SJCRH30 (cell line): ENCODE measurements around the gene DNAH8. TPM values are rescaled to one million over a fixed set of nuclear protein-coding genes. Genes with fewer than 3 reads are reported as not detected.
"Not testable (repeated sequence)": the region's sequence is repeated elsewhere in the genome, so short reads cannot be mapped to it uniquely, and the experiment has no call there.

ENCODE experiments used
- DNase-seq, 2 experiments: peaks; one replicate each; pipeline ENCODE4 v3.0.0-alpha.2; 2015 to 2020
- H3K27ac ChIP-seq: fragments of 250-450 bp; sonication (Bioruptor Pico); 2 replicates; pipeline ENCODE4 v1.5.1; 2020; ENCODE audit warnings: mild to moderate bottlenecking, moderate library complexity
- H3K27me3 ChIP-seq: fragments of 250-450 bp; sonication (Bioruptor Pico); 2 replicates; pipeline ENCODE4 v1.5.1; 2020; ENCODE audit warnings: mild to moderate bottlenecking, moderate library complexity
- H3K36me3 ChIP-seq: fragments of 250-450 bp; sonication (Bioruptor Pico); 2 replicates; pipeline ENCODE4 v1.5.1; 2020; ENCODE audit warnings: mild to moderate bottlenecking, moderate library complexity
- H3K4me1 ChIP-seq: fragments of 250-450 bp; sonication (Bioruptor Pico); 2 replicates; pipeline ENCODE4 v1.5.1; 2020; ENCODE audit warnings: mild to moderate bottlenecking, moderate library complexity
- H3K4me3 ChIP-seq: fragments of 250-450 bp; sonication (Bioruptor Pico); 2 replicates; pipeline ENCODE4 v1.5.1; 2020; ENCODE audit warnings: mild to moderate bottlenecking, moderate library complexity
- H3K9me3 ChIP-seq: fragments of 250-450 bp; sonication (Bioruptor Pico); replicated peaks from 2 replicates; pipeline ENCODE4 v1.5.1; 2020; ENCODE audit warnings: mild to moderate bottlenecking, moderate library complexity
- total RNA-seq: library from RNA; depleted of rRNA; stranded (reverse); fragments of >200 nt; shearing (Covaris generic); gene quantifications from 2 replicates; pipeline ENCODE4 v1.2.3, GENCODE V29; 2014

DNAH8 gene
- total RNA-seq, 1 experiment from 2014 or later = under 0.01 TPM

DNA sequence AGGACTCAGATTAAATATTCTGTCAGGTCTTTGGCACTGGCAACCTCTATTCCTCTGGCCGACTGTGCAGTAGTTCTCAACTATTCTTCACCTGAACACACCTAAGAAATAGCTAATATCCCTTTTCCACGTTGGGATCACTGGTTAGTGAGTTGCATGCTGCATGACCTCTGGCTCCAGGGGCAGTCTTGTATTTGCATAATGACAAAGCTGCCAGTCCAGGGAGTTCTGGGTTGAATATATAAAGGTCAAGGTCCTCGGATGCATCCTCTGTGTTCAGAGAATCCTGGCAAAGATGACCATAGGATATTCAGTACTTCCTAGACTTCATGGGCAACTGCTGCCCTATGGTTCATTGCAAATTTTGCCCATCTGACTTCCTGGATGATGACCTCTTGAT is 131.2 kb downstream of the DNAH8 start:
- no peaks in the 10 kb centered on the region for H3K36me3 ChIP-seq
- DNase-seq = no peak
- H3K9me3 ChIP-seq = no peaks in the 10 kb centered on the region
- no peak overlapping the region for H3K27ac ChIP-seq
- H3K4me3 ChIP-seq = no peak overlapping the region
- H3K27me3 ChIP-seq = peaks cover 23% of the 10 kb centered on the region; the same call in 1 of the 2 replicates
- H3K4me1 ChIP-seq = no peaks in the 10 kb centered on the region

DNA sequence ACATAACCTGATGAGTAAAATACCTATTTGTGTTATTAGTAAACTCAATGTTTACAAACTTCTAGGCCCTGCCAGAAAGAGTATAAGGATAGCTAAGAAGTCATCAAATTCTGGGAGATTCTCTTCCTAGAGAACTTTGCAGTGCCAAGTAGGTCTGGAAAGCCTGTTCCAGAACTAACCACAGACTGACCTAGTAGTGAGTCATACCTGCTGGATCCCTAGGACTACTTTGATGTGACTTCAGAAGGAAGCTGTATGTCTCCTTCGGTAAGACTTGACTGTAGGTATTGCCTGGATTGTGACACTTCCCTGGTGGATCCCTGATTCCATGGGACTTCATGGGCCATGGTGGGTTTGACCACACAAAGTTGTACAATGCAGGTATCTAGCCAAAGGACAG is 131.7 kb downstream of the DNAH8 start:
- H3K4me3 ChIP-seq = no peak overlapping the region
- H3K4me1 ChIP-seq = no peaks in the 10 kb centered on the region
- peaks cover 23% of the 10 kb centered on the region; the same call in 1 of the 2 replicates for H3K27me3 ChIP-seq
- no peaks in the 10 kb centered on the region for H3K9me3 ChIP-seq
- no peaks in the 10 kb centered on the region for H3K36me3 ChIP-seq
- H3K27ac ChIP-seq = no peak overlapping the region
- DNase-seq = no peak

DNA sequence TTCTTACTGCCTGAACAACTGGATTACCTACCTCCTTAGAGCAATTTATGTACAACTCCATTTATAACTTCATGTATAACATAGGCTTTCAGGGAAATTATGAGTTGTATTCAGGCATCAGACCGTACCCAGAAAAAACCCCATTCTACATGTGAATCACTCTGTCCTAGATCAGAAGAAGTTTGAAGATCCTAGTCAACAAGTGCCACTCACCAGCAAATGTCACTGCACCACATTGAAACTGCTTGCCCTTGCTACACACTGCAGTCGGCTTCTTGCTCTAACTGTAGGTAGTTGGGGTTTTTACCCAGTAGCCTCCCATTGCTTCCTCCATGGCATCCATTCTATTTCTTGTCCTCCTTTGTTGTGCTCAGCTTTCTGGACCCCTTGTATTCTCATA is 132.4 kb downstream of the DNAH8 start:
- no peaks in the 10 kb centered on the region for H3K9me3 ChIP-seq
- H3K4me3 ChIP-seq = no peak overlapping the region
- H3K27ac ChIP-seq = no peak overlapping the region
- H3K36me3 ChIP-seq = no peaks in the 10 kb centered on the region
- no peaks in the 10 kb centered on the region for H3K4me1 ChIP-seq
- DNase-seq = no peak
- H3K27me3 ChIP-seq = peaks cover 20% of the 10 kb centered on the region; the same call in 1 of the 2 replicates

DNA sequence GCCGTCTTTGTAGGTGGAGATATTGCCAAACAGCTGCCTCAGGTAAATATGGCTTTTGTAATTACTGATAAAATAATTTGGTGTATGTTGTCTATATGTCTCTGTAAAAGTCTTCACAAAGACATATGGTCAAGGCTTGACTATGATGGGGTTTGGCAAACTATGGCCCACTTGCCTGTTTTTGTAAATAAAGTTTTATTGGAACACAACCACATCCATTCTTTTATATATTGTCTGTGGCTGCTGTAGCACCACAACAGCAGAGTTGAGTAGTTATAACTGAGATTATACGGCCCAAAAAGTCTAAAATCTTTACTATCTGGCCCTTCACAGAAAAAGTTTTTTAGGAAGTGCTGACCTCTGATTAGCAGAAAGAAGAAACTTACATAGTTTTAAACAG is 133.6 kb downstream of the DNAH8 start:
- H3K27ac ChIP-seq = no peak overlapping the region
- no peak for DNase-seq
- no peaks in the 10 kb centered on the region for H3K9me3 ChIP-seq
- H3K27me3 ChIP-seq = peaks cover 20% of the 10 kb centered on the region; the same call in 1 of the 2 replicates
- no peak overlapping the region for H3K4me3 ChIP-seq
- H3K4me1 ChIP-seq = no peaks in the 10 kb centered on the region
- no peaks in the 10 kb centered on the region for H3K36me3 ChIP-seq

DNA sequence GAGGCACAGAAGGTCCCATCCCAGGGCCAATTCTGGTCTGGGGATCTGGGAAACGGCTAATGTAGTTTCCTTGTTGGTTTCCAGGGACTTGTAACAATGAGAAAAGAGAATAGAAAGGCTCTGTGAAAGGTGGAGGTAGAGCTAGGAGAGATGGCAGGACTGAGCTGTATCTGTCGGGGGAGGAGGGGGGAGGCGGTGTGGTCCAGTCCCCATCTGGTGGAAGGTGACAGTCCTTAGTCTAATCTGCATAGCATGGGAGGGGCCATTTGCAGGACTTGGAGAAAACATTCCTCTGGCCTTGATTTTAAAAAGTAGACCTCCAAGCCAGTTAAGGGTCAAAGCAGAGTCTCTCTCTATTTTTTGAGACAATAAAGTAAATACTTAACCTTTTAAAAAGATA is 137.1 kb downstream of the DNAH8 start:
- H3K36me3 ChIP-seq = no peaks in the 10 kb centered on the region
- no peak overlapping the region for H3K27ac ChIP-seq
- H3K27me3 ChIP-seq = 0 out of 2 replicates have a peak, but pooled peaks cover 10% of the 10 kb centered on the region
- no peaks in the 10 kb centered on the region for H3K4me1 ChIP-seq
- DNase-seq = no peak
- no peaks in the 10 kb centered on the region for H3K9me3 ChIP-seq
- no peak overlapping the region for H3K4me3 ChIP-seq

DNA sequence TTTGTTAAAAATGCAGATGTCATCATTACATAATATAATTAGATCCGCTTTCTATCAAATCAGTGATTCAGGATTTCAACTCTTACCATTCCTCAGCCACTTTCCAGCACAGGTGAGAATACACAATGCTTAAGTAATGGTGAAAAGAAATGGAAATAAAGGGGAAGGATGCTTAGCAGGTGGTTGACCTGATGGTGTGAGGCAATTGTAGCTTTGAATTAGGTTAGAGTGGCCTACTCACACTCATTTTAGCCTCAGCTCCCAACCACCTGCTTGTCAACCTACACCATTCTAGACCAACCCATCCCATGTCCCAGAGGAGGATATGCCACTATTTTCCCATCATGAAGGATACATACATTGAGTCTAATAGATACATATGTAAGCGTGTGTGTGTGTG is 138.1 kb downstream of the DNAH8 start:
- Histone ChIP-seq H3K36me3 (no peaks in the 10 kb centered on the region), H3K4me1 (no peaks in the 10 kb centered on the region), H3K27me3 (0 out of 2 replicates have a peak, but pooled peaks cover 6% of the 10 kb centered on the region), H3K4me3 (no peak overlapping the region), H3K27ac (no peak overlapping the region), H3K9me3 (no peaks in the 10 kb centered on the region)
- DNase-seq = no peak

DNA sequence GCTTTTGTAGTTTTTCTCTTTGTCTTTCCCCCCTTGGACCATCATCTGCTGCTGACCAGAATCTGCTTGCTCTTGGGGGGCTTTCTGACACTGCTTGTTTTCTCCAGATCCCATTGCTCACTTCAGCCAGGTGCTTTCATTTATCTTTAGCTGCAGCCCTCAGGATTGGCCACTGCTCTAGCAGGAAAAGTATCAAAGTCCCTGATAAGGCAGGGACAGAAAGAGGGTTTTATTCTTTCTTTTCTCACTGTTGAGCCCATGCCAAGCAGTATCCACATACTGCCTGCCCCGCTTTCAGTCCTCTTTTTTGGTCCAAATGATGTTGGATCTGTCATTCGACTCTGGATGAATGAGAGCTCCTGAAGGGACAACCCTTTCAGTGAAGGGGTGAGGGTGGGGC is 141.4 kb downstream of the DNAH8 start:
- H3K4me1 ChIP-seq = no peaks in the 10 kb centered on the region
- DNase-seq = no peak
- H3K4me3 ChIP-seq = no peak overlapping the region
- H3K36me3 ChIP-seq = no peaks in the 10 kb centered on the region
- no peaks in the 10 kb centered on the region for H3K9me3 ChIP-seq
- H3K27me3 ChIP-seq = 0 out of 2 replicates have a peak, but pooled peaks cover 3% of the 10 kb centered on the region
- H3K27ac ChIP-seq = no peak overlapping the region

DNA sequence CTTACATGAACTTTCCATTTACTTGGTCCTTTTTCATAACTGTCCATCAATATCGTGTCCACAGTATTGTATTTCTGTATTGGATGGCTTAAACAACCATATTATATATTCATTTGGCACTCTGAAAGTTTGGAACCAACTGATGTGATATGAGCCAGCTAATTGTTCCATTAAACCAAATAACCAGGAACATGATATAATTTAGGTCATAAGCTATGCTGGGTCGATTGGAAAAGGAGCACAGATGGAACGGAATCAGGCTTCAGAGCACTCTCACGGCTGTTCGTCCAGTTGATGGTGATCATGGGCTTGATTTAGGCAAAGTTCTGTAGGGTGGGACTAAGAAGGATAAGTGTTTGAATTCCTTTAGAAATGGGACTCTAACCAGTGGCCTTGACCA is 142.7 kb downstream of the DNAH8 start:
- no peaks in the 10 kb centered on the region for H3K4me1 ChIP-seq
- H3K27me3 ChIP-seq = peaks cover 11% of the 10 kb centered on the region
- DNase-seq = no peak
- H3K9me3 ChIP-seq = no peaks in the 10 kb centered on the region
- H3K4me3 ChIP-seq = no peak overlapping the region
- no peaks in the 10 kb centered on the region for H3K36me3 ChIP-seq
- H3K27ac ChIP-seq = no peak overlapping the region

DNA sequence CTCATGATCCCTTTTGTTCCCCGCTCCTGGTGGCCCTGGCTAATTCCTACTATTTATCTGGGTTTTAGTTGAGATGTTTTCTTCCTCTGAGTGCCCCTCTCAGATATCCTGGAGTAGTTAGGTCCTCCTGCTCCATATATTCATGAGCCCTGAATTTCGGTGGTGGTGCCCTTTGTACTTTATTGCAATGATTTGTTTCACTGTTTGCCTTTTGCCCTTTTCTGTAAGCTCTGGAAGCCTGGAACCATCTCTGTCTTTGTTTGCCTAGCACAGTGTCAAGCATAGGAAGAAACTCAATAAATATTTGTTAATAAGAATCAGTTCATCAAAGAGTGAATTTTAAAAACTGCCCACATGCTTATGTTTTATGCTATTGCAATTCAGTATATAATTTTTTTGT is 144.9 kb downstream of the DNAH8 start:
- H3K27ac ChIP-seq = no peak overlapping the region
- H3K9me3 ChIP-seq = no peaks in the 10 kb centered on the region
- peaks cover 12% of the 10 kb centered on the region for H3K27me3 ChIP-seq
- DNase-seq = no peak
- no peaks in the 10 kb centered on the region for H3K36me3 ChIP-seq
- no peak overlapping the region for H3K4me3 ChIP-seq
- no peaks in the 10 kb centered on the region for H3K4me1 ChIP-seq

DNA sequence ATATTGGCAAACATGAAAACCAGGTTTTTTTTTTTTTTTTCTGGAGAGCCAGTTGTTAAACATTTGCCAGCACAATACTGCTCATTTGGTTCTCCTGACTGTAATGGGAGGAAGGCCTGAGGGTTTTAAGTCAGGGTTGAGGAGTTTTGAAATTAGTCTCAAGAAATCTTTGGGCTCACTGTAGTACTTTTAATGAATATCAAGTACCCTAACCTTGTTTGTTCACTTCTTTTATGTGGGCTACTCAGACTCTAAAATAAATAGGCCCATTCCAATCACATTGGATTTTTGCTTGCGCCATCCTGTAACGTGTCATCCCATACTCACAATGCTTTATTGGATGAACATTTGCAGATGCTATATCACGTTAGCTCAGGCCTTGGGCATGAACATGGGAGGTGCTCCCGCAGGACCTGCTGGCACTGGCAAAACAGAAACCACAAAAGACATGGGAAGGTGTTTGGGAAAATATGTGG is 146.9 kb downstream of the DNAH8 start:
- Histone ChIP-seq H3K36me3 (no peaks in the 10 kb centered on the region), H3K9me3 (no peaks in the 10 kb centered on the region), H3K4me3 (no peak overlapping the region), H3K27ac (no peak overlapping the region), H3K4me1 (no peaks in the 10 kb centered on the region), H3K27me3 (peaks cover 12% of the 10 kb centered on the region)
- DNase-seq = no peak

DNA sequence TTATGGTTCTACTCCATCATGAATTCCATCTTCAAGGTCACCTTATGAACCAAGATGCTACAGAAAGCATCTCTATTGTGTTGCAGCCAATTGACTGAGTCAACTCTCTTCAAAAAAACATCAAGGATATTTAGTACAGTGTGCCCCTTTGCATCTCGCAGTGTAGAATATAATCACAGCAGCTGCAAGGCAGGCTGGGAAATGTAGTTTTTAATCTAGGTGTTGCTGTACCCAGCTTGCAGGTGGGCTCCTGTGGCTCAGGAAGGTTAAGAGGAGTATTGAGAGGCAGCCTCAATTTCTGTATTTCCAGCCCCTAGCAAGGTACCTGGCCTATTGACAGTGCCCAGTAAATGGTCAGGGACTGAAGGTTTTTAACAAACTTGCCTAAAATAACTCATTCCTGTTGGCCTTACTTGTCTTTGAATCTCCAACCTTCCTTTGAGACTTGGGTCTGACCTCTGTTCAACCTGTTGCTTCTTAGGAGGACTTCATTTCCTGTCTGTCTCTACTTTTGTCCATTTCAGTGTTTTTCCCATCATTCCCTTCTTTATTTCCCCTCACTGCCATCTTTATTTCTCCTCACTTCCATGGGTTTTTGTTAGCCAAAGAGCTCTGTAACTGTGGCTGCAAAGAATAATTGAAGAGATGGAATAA is 150.5 kb downstream of the DNAH8 start:
- Histone ChIP-seq H3K4me3 (no peak overlapping the region), H3K36me3 (no peaks in the 10 kb centered on the region), H3K9me3 (no peaks in the 10 kb centered on the region), H3K27ac (no peak overlapping the region), H3K4me1 (no peaks in the 10 kb centered on the region), H3K27me3 (peaks cover 9% of the 10 kb centered on the region)
- DNase-seq = no peak

DNA sequence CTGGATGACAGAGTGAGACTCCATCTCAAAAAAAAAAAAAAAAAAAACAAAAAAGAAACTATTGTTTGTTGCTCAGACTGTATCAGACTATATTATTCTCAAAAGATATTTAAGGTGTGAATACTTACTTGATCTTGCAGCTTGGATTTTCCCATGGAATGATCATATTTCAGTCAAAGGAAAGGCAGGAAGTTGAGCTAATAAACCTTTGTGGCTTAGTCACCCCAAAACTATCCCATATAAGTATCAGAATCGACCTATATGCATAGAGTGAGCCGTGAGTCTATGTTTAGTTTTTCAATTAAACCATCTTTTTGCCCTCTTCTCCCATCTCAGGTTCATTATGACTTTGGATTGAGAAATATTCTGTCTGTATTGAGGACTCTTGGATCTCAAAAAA is 152.6 kb downstream of the DNAH8 start:
- Histone ChIP-seq H3K27me3 (peaks cover 1% of the 10 kb centered on the region), H3K27ac (no peak overlapping the region), H3K4me3 (no peak overlapping the region), H3K4me1 (no peaks in the 10 kb centered on the region), H3K9me3 (no peaks in the 10 kb centered on the region), H3K36me3 (no peaks in the 10 kb centered on the region)
- no peak for DNase-seq

DNA sequence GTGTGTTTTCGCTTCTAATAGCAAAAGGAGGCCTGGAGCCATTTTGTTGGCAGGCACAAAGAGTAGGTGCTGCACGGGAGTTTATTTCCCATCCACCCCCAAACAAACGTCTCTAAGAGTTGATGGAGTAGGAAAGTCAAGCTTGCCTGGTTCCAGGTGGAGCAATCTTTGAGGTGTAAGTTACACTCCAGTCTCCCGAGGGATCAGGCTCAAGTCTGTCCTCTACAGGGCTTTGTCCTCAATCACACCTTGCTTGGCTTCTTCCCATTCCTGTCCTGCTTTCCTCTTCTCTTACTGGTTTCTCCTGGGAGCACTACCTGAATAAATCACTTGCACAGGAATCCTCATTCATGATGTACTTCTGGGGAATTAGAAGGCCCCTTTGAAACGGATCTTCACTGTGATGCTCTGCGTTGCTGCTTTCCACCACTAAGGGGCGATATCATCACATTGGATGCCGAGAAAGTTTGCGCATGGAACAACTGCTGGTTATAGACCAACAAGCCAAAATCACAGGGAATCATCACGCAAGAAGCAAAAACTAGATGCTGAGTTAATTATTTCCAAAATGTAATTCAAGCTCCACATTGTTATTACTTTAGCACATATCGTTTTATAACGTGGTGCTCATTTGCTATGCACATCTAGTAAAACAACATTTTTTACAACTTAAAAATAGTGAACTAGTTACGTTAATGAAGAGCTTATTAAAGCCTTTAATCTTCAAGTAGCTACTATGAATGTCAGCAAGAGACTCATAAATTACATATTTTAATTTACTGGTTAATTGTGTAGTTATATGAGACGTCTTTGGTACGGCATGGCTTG is 156.8 kb downstream of the DNAH8 start:
- no peaks in the 10 kb centered on the region for H3K27me3 ChIP-seq
- DNase-seq = peak; percentile 42 to 79
- H3K27ac ChIP-seq = no peak overlapping the region
- H3K9me3 ChIP-seq = no peaks in the 10 kb centered on the region
- no peaks in the 10 kb centered on the region for H3K4me1 ChIP-seq
- H3K36me3 ChIP-seq = no peaks in the 10 kb centered on the region
- no peak overlapping the region for H3K4me3 ChIP-seq

DNA sequence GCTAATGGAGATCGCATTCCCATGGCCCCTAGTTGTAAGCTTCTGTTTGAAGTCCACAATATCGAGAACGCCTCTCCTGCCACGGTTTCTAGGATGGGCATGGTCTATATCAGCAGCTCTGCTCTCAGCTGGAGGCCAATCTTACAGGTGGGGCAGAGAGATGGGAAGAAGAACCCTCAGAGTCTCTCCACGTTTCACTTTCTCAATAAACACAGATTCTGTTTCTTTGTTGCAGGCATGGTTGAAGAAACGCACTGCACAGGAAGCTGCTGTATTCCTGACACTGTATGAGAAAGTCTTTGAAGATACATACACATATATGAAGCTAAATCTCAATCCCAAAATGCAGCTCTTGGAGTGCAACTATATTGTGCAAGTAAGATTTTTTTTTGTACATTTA is 157.9 kb downstream of the DNAH8 start:
- Histone ChIP-seq H3K4me3 (no peak overlapping the region), H3K27me3 (no peaks in the 10 kb centered on the region), H3K27ac (no peak overlapping the region), H3K4me1 (no peaks in the 10 kb centered on the region), H3K9me3 (no peaks in the 10 kb centered on the region), H3K36me3 (no peaks in the 10 kb centered on the region)
- DNase-seq = no peak

DNA sequence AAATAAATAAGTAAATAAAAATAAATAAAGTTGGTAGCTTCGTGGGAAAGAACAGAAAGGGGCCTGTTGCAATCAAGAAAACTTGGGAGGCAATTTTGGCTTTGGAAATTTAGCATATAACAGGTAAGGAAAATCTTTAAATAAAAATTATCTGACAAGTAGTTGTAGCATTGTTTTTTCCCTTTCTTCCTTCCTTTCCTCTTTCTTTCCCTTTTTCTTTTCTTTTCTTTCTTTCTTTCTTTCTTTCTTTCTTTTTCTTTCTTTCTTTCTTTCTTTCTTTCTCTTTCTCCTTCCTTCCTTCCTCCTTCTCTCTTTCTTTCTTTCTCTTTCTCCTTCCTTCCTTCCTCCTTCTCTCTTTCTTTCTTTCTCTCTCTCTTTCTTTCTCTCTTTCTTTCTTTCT is 158.7 kb downstream of the DNAH8 start:
- H3K9me3 ChIP-seq, H3K27me3 ChIP-seq, H3K4me1 ChIP-seq, H3K36me3 ChIP-seq, H3K27ac ChIP-seq, DNase-seq, H3K4me3 ChIP-seq: not testable (repeated sequence)
